ENCODE data around the gene PAX2.

PAX2 gene

GRCh38 chr10:100738055-100738827 lies 7.1 kb upstream of the PAX2 start:
- no peak for DNase-seq

GRCh38 chr10:100739517-100740368 lies 5.6 kb upstream of the PAX2 start:
- DNase-seq: no peak

GRCh38 chr10:100740476-100741377 lies 4.7 kb upstream of the PAX2 start:
- no peak for DNase-seq

DNA sequence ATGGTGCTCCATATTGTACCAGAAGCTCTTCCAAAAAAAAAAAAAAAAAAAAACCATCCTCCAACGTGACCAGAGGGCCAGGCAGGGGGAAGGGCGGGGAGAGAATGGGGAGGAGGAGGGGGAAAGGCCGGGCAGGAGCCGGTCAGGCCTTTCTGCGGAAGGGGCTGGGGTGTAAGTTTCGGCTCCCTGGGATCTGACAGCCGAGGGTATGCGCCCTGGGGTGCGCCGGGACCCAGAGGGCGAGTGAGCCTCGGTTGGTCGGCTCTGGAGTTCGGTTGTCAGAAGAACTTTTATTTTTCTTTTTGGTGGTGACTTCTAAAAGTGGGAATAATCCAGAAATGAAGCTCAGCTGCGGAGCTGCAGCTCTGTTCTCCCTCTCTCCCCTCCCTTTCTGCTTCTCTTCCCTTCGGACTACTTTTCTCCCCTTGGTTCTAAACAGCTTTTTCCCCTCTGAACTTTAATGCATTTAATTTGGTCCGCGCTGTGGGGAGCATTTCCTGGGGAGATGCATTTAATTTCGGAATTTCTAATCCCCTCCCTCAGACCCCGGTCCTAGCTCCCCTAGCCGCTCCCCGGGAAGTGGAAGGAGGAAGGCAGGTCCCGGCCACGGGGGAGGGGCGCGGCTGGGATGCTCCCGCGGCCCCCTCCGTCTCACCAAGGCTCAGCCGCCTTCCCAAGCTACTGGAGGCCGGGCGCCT lies 3.9 kb upstream of the PAX2 start:
- DNase-seq: no peak

DNA sequence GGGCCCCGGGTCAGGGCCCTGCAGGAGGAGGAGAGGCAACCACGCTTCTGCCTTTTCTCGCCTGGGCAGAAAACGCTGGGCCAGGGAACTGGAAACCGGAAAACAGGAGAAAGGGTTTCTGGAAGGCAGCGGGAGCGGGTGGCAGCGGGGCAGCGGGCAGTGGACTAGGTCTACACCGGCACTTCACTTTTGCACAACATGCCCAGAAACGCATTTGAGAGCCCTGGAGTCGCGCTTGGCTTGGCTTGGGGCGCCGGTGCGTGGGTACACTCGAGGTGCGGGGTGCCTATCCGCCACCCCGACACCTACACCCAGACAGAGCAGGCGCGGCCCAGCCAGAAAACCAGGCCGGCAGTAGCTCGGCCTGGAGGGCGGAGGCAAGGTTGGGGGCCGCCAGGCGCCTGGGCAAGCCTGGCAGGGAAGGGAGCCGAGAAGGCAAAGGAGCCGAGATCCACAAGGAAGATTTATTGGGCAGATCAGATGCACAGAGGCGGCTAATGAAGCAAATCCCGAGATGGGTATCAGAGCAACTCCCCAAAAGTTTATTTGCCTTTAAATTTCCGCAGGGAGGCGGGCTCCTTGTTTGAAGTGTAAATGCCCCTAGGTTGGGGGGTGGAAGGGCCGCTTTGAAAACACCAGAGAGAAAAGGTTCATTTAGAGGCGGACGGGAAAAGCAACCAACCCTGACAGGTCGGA lies 3.2 kb upstream of the PAX2 start:
- DNase-seq: no peak

GRCh38 chr10:100742936-100743335 lies 2.4 kb upstream of the PAX2 start:
- DNase-seq: no peak

GRCh38 chr10:100743626-100744135 lies 1.7 kb upstream of the PAX2 start:
- DNase-seq: peak in 18 of 56 donors; percentile 1 to 50 (median 14)

DNA sequence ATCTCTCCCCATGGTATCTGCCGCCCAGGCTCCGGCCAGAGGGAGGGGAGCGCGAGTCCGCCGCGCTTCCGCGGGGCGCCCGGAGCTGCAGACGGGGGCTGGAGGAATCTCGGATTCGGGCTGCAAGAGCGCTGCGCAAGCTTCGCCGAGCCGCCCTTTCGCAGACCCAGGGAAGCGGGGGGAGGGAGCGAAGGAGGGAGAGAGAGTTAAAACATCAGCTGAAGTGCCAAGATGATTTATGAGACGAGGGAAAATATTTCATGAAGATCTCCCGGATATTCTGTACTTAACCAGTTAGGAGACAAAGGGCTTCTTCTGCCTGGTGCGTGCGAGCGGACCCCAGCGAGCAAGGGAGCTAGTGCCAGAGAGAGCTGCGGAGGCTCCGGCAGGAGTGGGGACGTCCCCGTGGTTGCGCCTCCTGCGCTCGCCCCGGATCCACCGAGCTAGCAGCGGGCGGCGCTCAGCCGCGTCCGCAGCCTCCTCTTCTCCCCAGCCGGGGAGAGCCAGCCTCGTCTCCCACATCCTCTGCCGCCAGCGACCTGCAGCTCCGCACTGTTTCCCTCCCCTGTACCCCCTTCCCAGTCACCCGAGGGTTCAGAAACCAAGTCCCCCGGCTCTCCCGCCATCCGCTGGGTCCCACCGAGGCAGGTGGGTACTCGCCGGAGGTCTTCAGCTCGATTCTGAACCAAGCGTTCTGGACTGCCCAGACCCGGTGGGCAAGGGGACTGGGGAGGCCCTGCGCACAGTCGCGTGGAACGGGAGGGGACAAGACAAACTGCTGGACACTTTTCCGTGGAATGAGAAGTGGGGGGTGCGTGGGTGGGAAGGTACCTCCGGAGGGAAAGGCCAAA lies 1.0 kb upstream of the PAX2 start:
- DNase-seq: no peak

DNA sequence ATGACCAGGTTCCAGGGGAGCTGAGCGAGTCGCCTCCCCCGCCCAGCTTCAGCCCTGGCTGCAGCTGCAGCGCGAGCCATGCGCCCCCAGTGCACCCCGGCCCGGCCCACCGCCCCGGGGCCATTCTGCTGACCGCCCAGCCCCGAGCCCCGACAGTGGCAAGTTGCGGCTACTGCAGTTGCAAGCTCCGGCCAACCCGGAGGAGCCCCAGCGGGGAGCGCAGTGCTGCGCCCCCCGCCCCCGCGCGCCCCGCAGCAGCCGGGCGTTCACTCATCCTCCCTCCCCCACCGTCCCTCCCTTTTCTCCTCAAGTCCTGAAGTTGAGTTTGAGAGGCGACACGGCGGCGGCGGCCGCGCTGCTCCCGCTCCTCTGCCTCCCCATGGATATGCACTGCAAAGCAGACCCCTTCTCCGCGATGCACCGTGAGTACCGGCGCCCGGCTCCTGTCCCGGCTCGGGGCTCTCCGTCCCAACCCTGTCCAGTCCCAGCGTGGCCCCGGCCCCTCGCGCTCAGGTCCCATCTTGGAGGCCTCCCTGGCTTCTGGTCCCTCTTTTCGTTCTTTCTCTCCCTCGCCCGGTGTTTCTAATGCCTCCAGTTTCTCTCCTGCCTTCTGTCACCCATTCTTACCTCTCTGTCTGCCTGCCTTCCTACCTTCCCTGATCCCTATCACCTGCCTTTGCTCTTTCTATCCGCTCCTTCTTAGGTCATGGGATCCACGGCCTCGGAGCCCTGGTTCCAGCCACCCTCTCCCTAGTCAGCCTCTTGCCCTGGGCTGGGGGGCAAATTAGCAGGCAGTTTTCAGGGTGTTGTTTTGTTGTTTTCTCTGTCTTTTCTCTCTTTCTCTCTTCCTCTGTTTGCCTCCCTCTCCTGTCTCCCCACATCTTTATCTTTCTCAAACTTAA lies 751 bp downstream of the PAX2 start:
- no peak for DNase-seq

DNA sequence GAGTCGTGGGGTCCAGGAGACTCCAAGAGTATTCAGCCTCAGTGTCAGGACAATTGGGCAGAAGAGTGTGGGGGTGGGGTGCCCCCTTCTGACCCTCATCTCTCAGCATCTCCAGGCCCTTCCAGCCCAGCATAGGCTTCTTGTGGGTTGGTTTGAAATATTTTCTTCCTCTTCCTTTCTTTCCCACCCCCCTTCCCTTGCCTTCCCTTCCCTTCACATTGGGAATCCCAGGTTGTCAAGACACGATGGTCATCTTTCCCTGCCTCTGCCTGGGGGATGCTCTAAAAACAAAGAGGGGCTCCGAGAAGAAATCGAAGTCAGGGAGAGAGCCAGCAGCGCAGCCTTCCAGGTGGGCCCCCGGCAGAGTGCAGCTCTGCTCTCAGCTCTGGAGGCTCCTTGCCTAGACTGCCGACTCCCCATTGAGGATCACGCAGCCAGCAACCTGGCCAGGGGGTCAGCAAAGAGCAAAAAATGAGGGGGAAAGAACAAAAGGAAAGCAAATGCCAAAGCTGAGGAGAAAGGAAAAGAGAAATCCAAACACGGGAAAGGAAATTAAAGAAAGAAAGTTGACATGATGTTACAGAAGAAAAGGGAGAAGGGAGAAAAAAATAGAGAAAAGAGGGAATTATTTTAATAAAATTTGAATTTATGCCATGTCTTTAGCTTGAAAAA lies 1.5 kb downstream of the PAX2 start:
- no peak for DNase-seq

- DNase-seq: no peak
Measured at GRCh38 chr10:100747456-100748230, 2.3 kb downstream of the PAX2 start.

GRCh38 chr10:100748231-100749058 lies 3.1 kb downstream of the PAX2 start:
- DNase-seq: no peak

DNA sequence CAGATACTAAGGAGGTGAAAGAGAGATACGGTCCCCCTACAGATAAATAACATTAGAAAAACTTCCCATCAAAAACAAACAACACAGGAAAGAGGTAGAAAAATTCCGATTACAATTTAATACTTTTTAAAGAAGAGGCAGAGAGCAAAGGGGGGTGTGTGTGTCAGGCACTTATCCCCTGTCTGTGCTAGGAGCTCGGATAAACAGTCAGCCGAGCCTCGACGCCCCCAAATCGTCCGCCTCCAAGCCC lies 3.6 kb downstream of the PAX2 start:
- no peak for DNase-seq

GRCh38 chr10:100749309-100750217 lies 4.2 kb downstream of the PAX2 start:
- no peak for DNase-seq
